HCEC 1CT (cell line): Measurements from ENCODE around the gene SLTM.
A peak's percentile ranks its signal among the peaks of the same experiment; 100 is the strongest.
"Not testable (repeated sequence)": the region's sequence is repeated elsewhere in the genome, so short reads cannot be mapped to it uniquely, and the experiment has no call there.

Source experiments
- DNase-seq: peaks from one replicate; pipeline ENCODE4 v3.0.0-alpha.2; 2017

SLTM gene

GRCh38 chr15:58933281-58934113 lies at the start of gene SLTM:
SLTM (minus strand) TSS chr15:58933679; CDS start chr15:58933565, 114 bp downstream.
- DNase-seq = peak; percentile 93

DNA sequence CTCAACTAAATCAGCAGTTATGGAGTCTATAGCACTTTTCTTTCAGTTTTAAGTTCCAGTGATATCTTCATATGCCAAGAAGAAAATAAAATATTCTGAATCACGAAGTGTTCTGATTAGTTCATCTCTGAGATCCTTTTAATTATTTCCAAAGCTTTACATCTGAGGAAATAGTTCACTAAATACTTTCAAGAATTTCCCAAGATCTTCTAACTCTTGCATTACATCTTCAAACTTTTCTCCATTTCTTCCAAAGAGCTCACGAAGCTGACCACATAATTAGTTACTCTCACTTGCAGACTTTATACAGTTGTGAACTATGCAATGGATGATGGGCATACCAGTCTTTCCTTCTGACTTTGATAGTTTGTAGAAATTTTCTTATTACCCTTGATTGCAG lies 49.8 kb upstream of the SLTM start:
- DNase-seq = no peak

- no peak for DNase-seq
Measured at GRCh38 chr15:58981808-58982475, 48.5 kb upstream of the SLTM start.

DNA sequence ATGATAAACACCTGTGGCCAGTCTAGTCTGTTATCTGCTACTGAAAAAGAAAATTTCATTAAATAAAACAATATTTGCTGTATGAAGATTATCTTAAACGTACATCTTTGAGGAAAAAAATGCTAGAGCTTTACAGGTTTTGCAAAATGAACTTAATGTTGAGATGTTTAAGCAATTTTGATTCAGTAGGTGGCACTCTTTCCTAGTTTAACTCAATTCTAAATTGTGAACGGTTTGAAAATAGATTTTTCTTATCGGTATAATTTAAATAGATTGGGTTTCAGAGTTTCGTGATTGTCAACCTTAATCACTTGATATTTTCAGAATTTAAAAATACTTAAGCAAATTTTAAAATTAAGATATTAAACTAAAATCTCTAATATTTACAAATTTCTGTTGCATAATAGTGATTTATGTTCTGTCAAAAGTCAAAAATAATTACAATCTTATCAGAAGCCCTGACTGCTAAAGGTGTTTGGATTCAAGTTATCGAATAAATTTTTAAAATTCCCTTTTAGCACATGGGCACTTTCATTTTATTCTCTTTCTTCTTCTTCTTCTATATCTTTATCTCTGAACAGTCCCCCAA lies 47.0 kb upstream of the SLTM start:
- DNase-seq = peak; percentile 46

DNA sequence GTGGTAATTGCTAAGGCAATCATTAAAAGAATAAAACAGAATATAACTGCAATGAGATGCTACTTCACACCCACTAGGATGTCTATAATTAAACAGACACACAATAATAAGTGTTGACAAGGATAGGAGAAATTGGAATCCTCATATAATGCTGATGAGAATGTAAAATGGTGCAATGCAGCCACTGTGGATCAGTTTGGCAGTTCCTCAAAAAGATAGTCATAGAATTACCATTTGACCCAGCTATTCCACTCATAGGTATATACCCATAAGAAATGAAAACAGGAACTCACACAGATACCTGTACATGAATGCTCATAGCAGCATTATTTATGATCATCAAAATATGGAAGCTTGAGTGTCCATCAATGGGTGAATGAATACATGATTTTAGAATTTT lies 44.4 kb upstream of the SLTM start:
- DNase-seq = no peak

DNA sequence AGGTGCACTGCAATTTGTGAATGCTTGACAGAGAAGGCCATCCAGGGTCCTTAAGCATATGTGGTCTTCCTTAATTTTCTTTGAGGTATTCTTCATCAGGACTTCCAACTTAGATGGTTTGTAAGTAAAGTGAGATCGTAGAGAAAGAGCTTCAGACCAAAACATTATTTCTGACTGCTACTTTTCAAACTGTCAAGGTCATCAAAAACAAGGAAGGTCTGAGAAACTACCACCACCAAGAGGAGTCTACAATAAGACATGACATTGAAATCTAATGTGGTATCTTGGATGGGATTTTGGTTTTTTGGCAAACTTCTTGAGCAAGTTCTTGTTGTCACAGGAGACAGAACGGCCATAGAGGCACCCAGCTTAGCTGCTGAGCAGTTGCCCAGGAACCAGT lies 34.0 kb upstream of the SLTM start:
- DNase-seq = no peak

GRCh38 chr15:58966698-58967097 lies 33.2 kb upstream of the SLTM start:
- DNase-seq = peak; percentile 70

GRCh38 chr15:58962662-58963565 lies 29.4 kb upstream of the SLTM start:
- DNase-seq = peak; percentile 46

- DNase-seq = no peak
Measured at GRCh38 chr15:58962136-58962535, 28.7 kb upstream of the SLTM start.

DNA sequence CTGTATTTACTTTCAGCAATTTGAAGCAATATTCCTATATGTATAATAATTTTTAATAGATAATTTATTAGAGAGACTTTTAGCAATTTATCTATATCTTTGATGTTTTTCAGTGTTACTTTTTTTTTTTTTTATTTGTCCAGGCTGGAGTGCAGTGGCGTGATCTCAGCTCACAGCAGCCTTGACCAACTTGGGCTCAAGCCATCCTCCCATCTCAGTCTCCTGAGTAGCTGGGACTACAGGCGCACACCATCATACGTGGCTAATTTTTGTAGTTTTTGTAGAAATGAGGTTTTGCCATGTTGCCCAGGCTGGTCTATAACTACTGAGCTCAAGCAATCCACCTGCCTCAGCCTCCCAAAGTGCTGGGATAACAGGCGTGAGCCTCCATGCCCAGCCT lies 25.3 kb upstream of the SLTM start:
- no peak for DNase-seq

- peak; percentile 67 for DNase-seq
Measured at GRCh38 chr15:58957101-58957973, 23.9 kb upstream of the SLTM start.

DNA sequence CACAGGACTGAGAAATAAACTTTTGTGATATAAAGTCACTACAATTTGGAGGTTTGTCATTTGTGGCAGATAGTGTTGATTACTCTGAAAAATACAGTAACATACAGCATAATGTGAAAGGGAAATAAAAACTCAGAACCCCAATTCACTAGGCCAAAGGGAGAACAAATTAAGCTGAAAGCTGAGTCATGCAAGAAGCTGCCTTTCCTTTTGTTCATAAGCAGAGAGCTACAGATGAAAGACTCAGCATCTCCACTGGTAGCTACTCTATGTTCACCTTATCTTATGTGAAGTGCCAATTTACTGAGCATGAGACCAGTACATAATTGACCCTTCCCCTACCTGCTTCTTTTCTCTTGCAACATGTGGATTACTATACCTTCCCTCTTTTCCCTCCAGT lies 19.3 kb upstream of the SLTM start:
- DNase-seq = peak; percentile 46

- DNase-seq = peak; percentile 74
Measured at GRCh38 chr15:58951388-58952007, 18.0 kb upstream of the SLTM start.

DNA sequence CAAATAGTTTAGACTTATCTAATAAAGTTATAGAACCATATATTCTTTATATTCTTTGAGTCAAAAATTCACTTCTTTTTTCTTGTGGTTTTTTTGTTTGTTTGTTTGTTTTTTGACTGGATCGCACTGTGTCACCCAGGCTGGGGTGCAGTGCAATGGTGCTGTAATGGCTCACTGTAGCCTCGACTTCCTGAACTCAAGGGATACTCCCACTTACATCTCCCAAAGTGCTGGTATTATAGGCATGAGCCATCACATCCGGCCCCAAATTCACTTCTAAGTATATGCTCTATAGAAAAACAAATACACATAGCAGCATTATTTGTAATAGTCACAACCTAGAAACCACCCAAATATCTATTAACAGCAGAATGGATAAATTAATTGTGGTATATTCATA lies 13.7 kb upstream of the SLTM start:
- DNase-seq = peak; percentile 19

- DNase-seq = not testable (repeated sequence)
Measured at GRCh38 chr15:58934974-58935373, 1.5 kb upstream of the SLTM start.

- no peak for DNase-seq
Measured at GRCh38 chr15:58934521-58934920, 1.0 kb upstream of the SLTM start.

DNA sequence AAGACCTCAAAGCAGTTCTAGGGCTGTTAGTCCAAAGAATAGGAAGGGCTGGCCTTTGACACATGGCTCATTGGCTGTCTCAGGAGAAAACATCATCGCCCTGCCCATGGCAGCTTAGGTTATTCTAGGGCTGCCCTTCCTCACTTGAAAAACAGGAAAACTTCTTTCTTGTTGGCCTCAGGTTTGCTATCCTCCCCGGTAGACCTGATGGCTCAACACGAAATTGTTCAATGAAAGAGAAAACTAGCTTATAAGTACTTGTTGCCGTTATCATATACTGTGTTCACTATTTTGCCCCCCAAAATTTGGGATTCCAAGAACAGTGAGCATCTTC lies 602 bp upstream of the SLTM start:
- no peak for DNase-seq

GRCh38 chr15:58932710-58933280 lies 684 bp downstream of the SLTM start:
- DNase-seq = peak; percentile 43

GRCh38 chr15:58931987-58932588 lies 1.4 kb downstream of the SLTM start:
- DNase-seq = peak; percentile 54

DNA sequence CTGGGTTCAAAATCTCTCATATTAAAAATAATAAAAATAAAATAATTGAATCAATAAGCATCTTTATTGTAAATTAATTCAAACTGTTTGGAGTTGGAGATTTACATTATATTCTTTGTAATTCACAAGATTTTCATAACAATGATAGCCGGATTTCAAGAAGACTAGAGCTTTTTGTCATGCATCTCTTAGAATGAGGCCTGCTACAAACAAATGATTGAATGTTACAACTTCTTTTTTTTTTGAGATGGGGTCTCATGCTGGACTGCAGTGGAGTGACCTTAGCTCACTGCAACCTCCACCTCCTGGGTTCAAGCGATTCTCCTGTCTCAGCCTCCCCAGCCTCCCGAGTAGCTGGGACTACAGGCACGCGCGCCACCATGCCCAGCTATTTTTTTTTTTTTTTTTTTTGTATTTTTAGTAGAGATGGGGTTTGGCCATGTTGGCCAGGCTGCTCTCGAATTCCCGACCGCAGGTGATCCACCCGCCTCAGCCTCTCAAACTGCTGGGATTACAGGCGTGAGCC lies 3.5 kb downstream of the SLTM start:
- no peak for DNase-seq
